Endothelial cell of umbilical vein (primary cell): Measurements from ENCODE around the gene OAF. TPM values are rescaled to one million over a fixed set of nuclear protein-coding genes. Genes with fewer than 3 reads are reported as not detected.

Experiments
- BruUV-seq: library from RNA; stranded (reverse); fragments of 400-500 nt; replicated peaks from 2 replicates; lab custom pipeline; 2021; lab: Mats Ljungman, UMichigan
- CTCF ChIA-PET: fragments of 300-600, 350-600 bp; sonication (Branson Sonifier 250); formaldehyde crosslinking; loops from one replicate; lab custom pipeline; 2021; ENCODE audit warnings: antibody characterized with exemption, inconsistent platforms; lab: Charles Lee
- POLR2A ChIA-PET: fragments of 300-600, 350-600 bp; sonication (Branson Sonifier 250); formaldehyde crosslinking; loops from one replicate; lab custom pipeline; 2021; ENCODE audit warnings: antibody characterized with exemption, inconsistent platforms; lab: Charles Lee
- DNase-seq: peaks from one replicate; pipeline ENCODE4 v3.0.0-alpha.2; 2011; ENCODE audit warnings: low read depth, low spot score
- FAIRE-seq: peaks from 2 replicates; lab custom pipeline; 2011; peaks lifted over from hg19 to GRCh38; lab: Jason Lieb, UNC
- H2AFZ ChIP-seq: 2 replicates; pipeline ENCODE4 v1.6.0; 2012; ENCODE audit warnings: low read depth, low read length, control low read depth, inconsistent platforms
- H3K27ac ChIP-seq: 2 replicates; pipeline ENCODE4 v1.5.1; 2011; ENCODE audit warnings: low read depth, mild to moderate bottlenecking, control low read depth, low read length, moderate library complexity; ENCODE audit not compliant: insufficient read depth
- H3K27me3 ChIP-seq, 2 experiments: 2 replicates each; pipeline versions ENCODE4 v1.6.0 to v1.6.1; 2011; ENCODE audit warnings: low read length in 2 of 2, mixed read lengths in 1 of 2; ENCODE audit not compliant: control insufficient read depth in 2 of 2, insufficient read depth in 2 of 2
- H3K36me3 ChIP-seq, 2 experiments: 2 replicates in 1 of 2; 3 replicates in 1 of 2; pipeline ENCODE4 v1.5.1; 2011; ENCODE audit warnings: low read length in 2 of 2, mild to moderate bottlenecking in 1 of 2, moderate library complexity in 1 of 2; ENCODE audit not compliant: control insufficient read depth in 2 of 2, insufficient read depth in 2 of 2; ENCODE audit errors: extremely low read depth in 1 of 2
- H3K4me1 ChIP-seq: 3 replicates; pipeline ENCODE4 v1.5.1; 2011; ENCODE audit warnings: mild to moderate bottlenecking, low read length; ENCODE audit not compliant: control insufficient read depth, insufficient read depth; ENCODE audit errors: extremely low read depth
- H3K4me2 ChIP-seq: 2 replicates; pipeline ENCODE4 v1.6.1; 2011; ENCODE audit warnings: low read length, control low read depth, mixed read lengths; ENCODE audit not compliant: insufficient read depth
- H3K4me3 ChIP-seq, 3 experiments: fragments of 200-600 bp in 1 of 3; sonication (generic), shearing (Covaris generic) in 1 of 3; replicated peaks in 1 of 3; 2 replicates each; pipeline ENCODE4 v1.5.1; 2011 to 2016; ENCODE audit warnings: control low read depth in 3 of 3, low read length in 3 of 3, mild to moderate bottlenecking in 2 of 3, inconsistent platforms in 1 of 3, low read depth in 1 of 3, moderate library complexity in 1 of 3; ENCODE audit not compliant: insufficient read depth in 1 of 3
- H3K79me2 ChIP-seq: 2 replicates; pipeline ENCODE4 v1.6.0; 2012; ENCODE audit warnings: low read length, inconsistent platforms; ENCODE audit not compliant: control insufficient read depth, insufficient read depth
- H3K9ac ChIP-seq: replicated peaks from 2 replicates; pipeline ENCODE3; 2011; ENCODE audit warnings: low read length, control low read depth; ENCODE audit not compliant: insufficient read depth; ENCODE audit errors: extremely low read depth
- H3K9me1 ChIP-seq: replicated peaks from 3 replicates; pipeline ENCODE4 v1.6.0; 2011; ENCODE audit warnings: mild to moderate bottlenecking, low read length; ENCODE audit not compliant: control insufficient read depth, insufficient read depth; ENCODE audit errors: extremely low read depth
- H3K9me3 ChIP-seq: replicated peaks from 2 replicates; pipeline ENCODE4 v1.5.1; 2012; ENCODE audit warnings: low read length, inconsistent platforms; ENCODE audit not compliant: control insufficient read depth, insufficient read depth
- H4K20me1 ChIP-seq: replicated peaks from 2 replicates; pipeline ENCODE3; 2011; ENCODE audit warnings: mild to moderate bottlenecking, low read length; ENCODE audit not compliant: control insufficient read depth, insufficient read depth; ENCODE audit errors: extremely low read depth
- EZH2 ChIP-seq: IDR thresholded peaks from 2 replicates; pipeline ENCODE4 v1.6.1; 2012; ENCODE audit warnings: borderline replicate concordance, low read depth, mild to moderate bottlenecking, moderate library complexity, low read length, inconsistent platforms; ENCODE audit not compliant: severe bottlenecking
- FOS ChIP-seq: IDR thresholded peaks from 2 replicates; pipeline ENCODE4 v1.6.1; 2011; ENCODE audit warnings: mild to moderate bottlenecking, low read length, moderate library complexity, borderline replicate concordance; ENCODE audit not compliant: insufficient read depth
- GATA2 ChIP-seq: IDR thresholded peaks from 2 replicates; pipeline ENCODE4 v1.7.0; 2011; ENCODE audit warnings: low read depth, mild to moderate bottlenecking, moderate library complexity, mixed read lengths, low read length; ENCODE audit not compliant: insufficient read length, insufficient read depth
- JUN ChIP-seq: IDR thresholded peaks from 2 replicates; pipeline ENCODE4 v1.6.1; 2011; ENCODE audit warnings: borderline replicate concordance, low read depth; ENCODE audit not compliant: insufficient read length, insufficient read depth
- MYC ChIP-seq: IDR thresholded peaks from one replicate; pipeline ENCODE4 v1.6.1; 2011; ENCODE audit warnings: mild to moderate bottlenecking, low read depth, low read length
- POLR2A ChIP-seq: IDR thresholded peaks from 2 replicates; pipeline ENCODE4 v1.6.1; 2012; ENCODE audit warnings: low read depth, mild to moderate bottlenecking, control low read depth, low read length
- POLR2AphosphoS5 ChIP-seq: IDR thresholded peaks from 2 replicates; pipeline ENCODE4 v1.6.1; 2012; ENCODE audit warnings: low read depth, mild to moderate bottlenecking, control low read depth, low read length, moderate library complexity; ENCODE audit not compliant: insufficient read depth
- dilution Hi-C: fragments of 300-500 bp; cut with MboI; formaldehyde crosslinking; loops from one replicate; pipeline ENCODE4 v1.15.0; 2019; ENCODE audit warnings: low sequenced_read_pairs; ENCODE audit not compliant: extremely low pct_ligation_motif_present
- intact Hi-C: fragments of 100-400 bp; cut with micrococcal nuclease; formaldehyde crosslinking; loops from one replicate; pipeline ENCODE4 v1.10.0; 2022
- polyA plus RNA-seq, 4 experiments: library from polyadenylated mRNA; depleted of rRNA in 3 of 4; stranded (reverse) in 3 of 4; unstranded in 1 of 4; fragments of >200 nt; gene quantifications; 2 replicates each; pipeline versions ENCODE4 v1.2.1 to v1.2.3, GENCODE V29; 2011 to 2012; ENCODE audit warnings: missing spikeins in 1 of 4
- total RNA-seq: library from RNA; stranded (reverse); gene quantifications from 2 replicates; pipeline ENCODE4 v1.2.3, GENCODE V29; 2021
- TF ChIP-seq, protein P1 (sequence below): IDR thresholded peaks from 2 replicates; pipeline ENCODE4 v1.6.1; 2011; ENCODE audit not compliant: insufficient read depth, insufficient read length
- TF ChIP-seq, protein P2 (sequence below), 2 donors: IDR thresholded peaks; 1 replicate in 1 of 2; 2 replicates in 1 of 2; pipeline ENCODE4 v1.5.1; 2011; ENCODE audit warnings: low read length in 2 of 2, mild to moderate bottlenecking in 2 of 2, moderate library complexity in 2 of 2, control low read depth in 1 of 2, inconsistent platforms in 1 of 2, low read depth in 1 of 2; ENCODE audit not compliant: insufficient read depth in 1 of 2; ENCODE audit errors: extremely low read depth in 1 of 2

OAF gene
- total and polyA plus RNA-seq, 2 donors (not counting 3 experiments of a cell fraction or from before 2014, with no cell fraction given) = 32.1 to 33.8 TPM

DNA sequence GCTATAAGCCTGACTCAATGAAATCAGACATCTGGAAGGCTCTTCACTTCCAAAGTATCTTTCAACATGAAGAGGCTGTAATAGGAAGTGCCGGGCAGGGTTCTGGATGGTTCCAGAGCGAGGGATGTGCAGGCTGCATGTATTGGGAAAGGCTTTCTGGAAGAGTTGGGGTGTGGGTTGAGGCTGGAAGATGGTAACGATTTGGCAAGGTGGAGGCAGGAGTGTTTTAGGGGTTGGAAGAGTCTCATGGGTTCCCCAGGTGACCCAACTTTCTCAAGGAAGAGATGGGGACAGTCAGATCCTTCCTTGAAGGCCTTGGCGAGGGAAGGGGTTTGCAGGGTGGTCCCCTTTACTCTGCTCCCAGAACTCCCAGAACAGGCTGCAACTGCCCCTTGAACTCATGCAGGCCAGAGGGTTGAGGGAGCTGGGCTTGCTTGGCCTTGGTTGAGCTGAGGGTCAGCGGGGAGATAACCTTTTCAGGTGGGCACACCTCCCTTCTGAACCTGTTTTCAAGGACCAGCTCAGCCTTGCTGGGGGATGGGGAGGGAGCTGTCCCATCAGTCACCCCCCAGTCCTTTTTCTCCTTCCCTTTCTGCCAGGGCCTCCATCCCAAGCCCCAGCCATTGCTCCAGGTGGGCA is 19.7 kb downstream of the OAF start:
- Histone ChIP-seq H3K36me3 (no peaks in the 10 kb centered on the region), H2AFZ (no peak overlapping the region), H3K4me3 (no peak overlapping the region), H3K27ac (no peak overlapping the region), H3K4me1 (peaks cover 4% of the 10 kb centered on the region), H4K20me1 (no peaks in the 10 kb centered on the region), H3K9me1 (no peaks in the 10 kb centered on the region), H3K79me2 (no peaks in the 10 kb centered on the region), H3K27me3 (peaks cover 1 to 7% of the 10 kb centered on the region in 2 experiments), H3K9ac (no peak overlapping the region), H3K4me2 (no peak overlapping the region), H3K9me3 (no peaks in the 10 kb centered on the region)
- DNase-seq (no peak), FAIRE-seq (no peak)
- POLR2A ChIA-PET = no interaction called here
- CTCF ChIA-PET = interaction anchor here (1.2 to 16.4 kb wide), 4 partner anchors 22 to 71 kb away, joined by 3 to 327 read pairs (median 112); no protein-coding TSS in a partner anchor
- intact Hi-C loops (no loop called here), dilution Hi-C loops (no loop called here)
- no peak for TF ChIP-seq POLR2AphosphoS5
- TF ChIP-seq, protein P1, sequence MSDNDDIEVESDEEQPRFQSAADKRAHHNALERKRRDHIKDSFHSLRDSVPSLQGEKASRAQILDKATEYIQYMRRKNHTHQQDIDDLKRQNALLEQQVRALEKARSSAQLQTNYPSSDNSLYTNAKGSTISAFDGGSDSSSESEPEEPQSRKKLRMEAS = no peak
- no peak for TF ChIP-seq MYC
- no peak for TF ChIP-seq GATA2
- TF ChIP-seq, protein P2, sequence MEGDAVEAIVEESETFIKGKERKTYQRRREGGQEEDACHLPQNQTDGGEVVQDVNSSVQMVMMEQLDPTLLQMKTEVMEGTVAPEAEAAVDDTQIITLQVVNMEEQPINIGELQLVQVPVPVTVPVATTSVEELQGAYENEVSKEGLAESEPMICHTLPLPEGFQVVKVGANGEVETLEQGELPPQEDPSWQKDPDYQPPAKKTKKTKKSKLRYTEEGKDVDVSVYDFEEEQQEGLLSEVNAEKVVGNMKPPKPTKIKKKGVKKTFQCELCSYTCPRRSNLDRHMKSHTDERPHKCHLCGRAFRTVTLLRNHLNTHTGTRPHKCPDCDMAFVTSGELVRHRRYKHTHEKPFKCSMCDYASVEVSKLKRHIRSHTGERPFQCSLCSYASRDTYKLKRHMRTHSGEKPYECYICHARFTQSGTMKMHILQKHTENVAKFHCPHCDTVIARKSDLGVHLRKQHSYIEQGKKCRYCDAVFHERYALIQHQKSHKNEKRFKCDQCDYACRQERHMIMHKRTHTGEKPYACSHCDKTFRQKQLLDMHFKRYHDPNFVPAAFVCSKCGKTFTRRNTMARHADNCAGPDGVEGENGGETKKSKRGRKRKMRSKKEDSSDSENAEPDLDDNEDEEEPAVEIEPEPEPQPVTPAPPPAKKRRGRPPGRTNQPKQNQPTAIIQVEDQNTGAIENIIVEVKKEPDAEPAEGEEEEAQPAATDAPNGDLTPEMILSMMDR (IDR thresholded peaks at IDR 0.05; ENCODE audit: extremely low read depth in 1 of 2, insufficient read depth in 1 of 2, low read depth in 1 of 2, low read length in 2 of 2) = no peak
- no peak for TF ChIP-seq EZH2
- TF ChIP-seq FOS = no peak
- TF ChIP-seq JUN = no peak
- no peak for TF ChIP-seq POLR2A
- no TSS peak for BruUV-seq
